Stomach (tissue), 4 donors: Measurements from ENCODE around the gene NPIPB2.

Experiments
- CTCF ChIP-seq, 7 experiments: fragments of 450-650 bp in 4 of 7; fragments of 200-600 bp in 3 of 7; sonication (generic) in 3 of 7; IDR thresholded peaks; one replicate each; pipeline ENCODE4 v1.5.1; 2016 to 2019; ENCODE audit warnings: antibody characterized with exemption in 7 of 7, control low read depth in 2 of 7, mild to moderate bottlenecking in 1 of 7
- EP300 ChIP-seq: sonication (generic); formaldehyde crosslinking; IDR thresholded peaks from one replicate; pipeline ENCODE4 v1.6.1; 2017; ENCODE audit warnings: antibody characterized with exemption
- POLR2A ChIP-seq, 4 donors: fragments of 450-650 bp; IDR thresholded peaks; one replicate each; pipeline ENCODE4 v1.6.1; 2016; ENCODE audit warnings: antibody characterized with exemption in 4 of 4, control low read depth in 2 of 4, mild to moderate bottlenecking in 1 of 4, moderate library complexity in 1 of 4
- POLR2AphosphoS5 ChIP-seq, 3 donors: sonication (generic); formaldehyde crosslinking; IDR thresholded peaks; one replicate each; pipeline ENCODE4 v1.6.1; 2016; ENCODE audit warnings: antibody characterized with exemption in 3 of 3

DNA sequence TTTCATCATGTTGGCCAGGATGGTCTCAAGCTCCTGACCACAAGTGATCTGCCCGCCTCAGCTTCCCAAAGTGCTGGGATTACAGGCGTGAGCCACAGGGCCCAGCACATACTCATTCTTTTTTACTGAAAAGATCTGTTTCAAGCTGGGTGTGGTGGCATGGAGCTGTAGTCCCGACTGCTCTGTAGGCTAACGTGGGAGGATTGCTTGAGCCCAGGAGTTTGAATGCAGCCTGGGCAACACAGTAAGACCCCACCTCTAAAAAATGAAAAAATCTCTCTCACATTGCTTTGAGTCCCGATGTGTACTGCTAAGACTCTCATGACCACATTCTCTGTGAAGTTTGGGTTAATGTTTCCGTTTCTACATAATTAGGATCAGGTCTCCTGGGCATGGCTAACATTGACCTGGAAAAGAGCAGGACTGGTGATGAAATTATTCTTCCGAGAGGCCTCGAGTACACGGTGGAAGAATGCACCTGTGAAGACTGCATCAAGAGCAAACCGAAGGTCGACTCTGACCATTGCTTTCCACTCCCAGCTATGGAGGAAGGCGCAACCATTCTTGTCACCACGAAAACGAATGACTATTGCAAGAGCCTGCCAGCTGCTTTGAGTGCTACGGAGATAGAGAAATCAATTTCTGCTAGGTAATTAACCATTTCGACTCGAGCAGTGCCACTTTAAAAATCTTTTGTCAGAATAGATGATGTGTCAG is 25.5 kb upstream of the NPIPB2 start:
- TF ChIP-seq CTCF (IDR thresholded peaks at IDR 0.05) (no peak), EP300 (no peak), POLR2A (IDR thresholded peaks at IDR 0.05) (no peak), POLR2AphosphoS5 (IDR thresholded peaks at IDR 0.05) (no peak)
